Stimulated activated memory B cell treated with anti-CD40 and anti-IgM and Interleukin-4, amounts not matched to agents 10 μg/mL and 1 μg/mL and 100 μg/mL, for 72 hours (primary cell): Measurements from ENCODE around the gene JAG1.

Experiments
- ATAC-seq: fragments of 150-1000 bp; cut with Tn5 transposase; 2 replicates; pipeline ENCODE4 v1.10.0; 2021
- H3K27ac Mint-ChIP-seq: one replicate; pipeline ENCODE4 v1.8.0; 2022; ENCODE audit warnings: mild to moderate bottlenecking, mixed read lengths
- H3K27me3 Mint-ChIP-seq: one replicate; pipeline ENCODE4 v1.8.0; 2022; ENCODE audit warnings: mixed read lengths
- H3K36me3 Mint-ChIP-seq: one replicate; pipeline ENCODE4 v1.8.0; 2022; ENCODE audit warnings: mixed read lengths
- H3K4me1 Mint-ChIP-seq: one replicate; pipeline ENCODE4 v1.8.0; 2022; ENCODE audit warnings: mixed read lengths
- H3K4me3 Mint-ChIP-seq: one replicate; pipeline ENCODE4 v1.8.0; 2022; ENCODE audit warnings: mild to moderate bottlenecking, moderate library complexity, mixed read lengths
- H3K9me3 Mint-ChIP-seq: one replicate; pipeline ENCODE4 v1.8.0; 2022; ENCODE audit warnings: mixed read lengths

JAG1 gene

DNA sequence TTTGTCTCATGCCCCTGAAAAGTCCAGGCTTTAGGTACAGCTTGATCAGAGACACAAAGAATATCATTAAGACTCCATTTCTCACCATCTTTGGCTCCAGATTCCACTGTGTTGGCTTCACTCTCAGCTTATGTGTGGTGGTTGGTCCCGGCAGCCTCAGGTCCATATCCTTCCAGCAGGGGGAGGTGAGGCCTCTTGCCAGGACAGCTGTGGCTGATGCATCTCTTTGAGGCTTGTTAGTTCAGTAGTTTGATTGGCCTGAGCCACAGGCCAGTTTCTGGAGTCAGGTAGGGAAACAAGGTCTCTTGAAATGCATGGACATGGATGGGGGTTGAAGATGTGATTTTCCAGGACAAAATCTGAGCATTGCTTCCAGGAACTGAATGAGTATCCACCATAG is 62.4 kb downstream of the JAG1 start:
- no peak for ATAC-seq
- no peaks in the 10 kb centered on the region for H3K4me1 Mint-ChIP-seq
- H3K36me3 Mint-ChIP-seq = peaks cover 65% of the 10 kb centered on the region
- no peaks in the 10 kb centered on the region for H3K9me3 Mint-ChIP-seq
- H3K27me3 Mint-ChIP-seq = no peaks in the 10 kb centered on the region
- H3K27ac Mint-ChIP-seq = no peak overlapping the region
- H3K4me3 Mint-ChIP-seq = no peak overlapping the region

GRCh38 chr20:10610251-10610650 is 63.5 kb downstream of the JAG1 start:
- H3K27ac Mint-ChIP-seq = no peak overlapping the region
- no peaks in the 10 kb centered on the region for H3K4me1 Mint-ChIP-seq
- no peak for ATAC-seq
- peaks cover 55% of the 10 kb centered on the region for H3K36me3 Mint-ChIP-seq
- no peaks in the 10 kb centered on the region for H3K9me3 Mint-ChIP-seq
- H3K4me3 Mint-ChIP-seq = no peak overlapping the region
- no peaks in the 10 kb centered on the region for H3K27me3 Mint-ChIP-seq

DNA sequence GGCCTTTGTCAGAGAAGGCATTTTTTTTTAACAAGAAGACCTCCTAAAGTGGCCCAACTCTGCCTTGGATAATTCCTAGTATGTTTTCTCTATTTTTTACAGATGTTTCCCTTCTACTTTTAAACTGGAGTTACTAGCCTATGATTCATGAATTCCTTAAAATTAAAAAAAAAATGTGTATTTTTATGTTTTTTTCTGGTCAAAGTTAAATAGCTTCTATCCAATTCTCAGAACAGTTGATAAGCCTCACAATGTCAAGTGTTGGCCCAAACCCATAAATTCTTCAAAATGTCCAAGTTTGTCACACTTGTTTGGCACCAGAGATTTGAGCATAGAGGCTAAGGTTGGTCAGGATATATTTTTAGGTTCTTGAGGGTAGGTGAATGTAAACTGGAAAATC is 64.0 kb downstream of the JAG1 start:
- H3K4me3 Mint-ChIP-seq = no peak overlapping the region

DNA sequence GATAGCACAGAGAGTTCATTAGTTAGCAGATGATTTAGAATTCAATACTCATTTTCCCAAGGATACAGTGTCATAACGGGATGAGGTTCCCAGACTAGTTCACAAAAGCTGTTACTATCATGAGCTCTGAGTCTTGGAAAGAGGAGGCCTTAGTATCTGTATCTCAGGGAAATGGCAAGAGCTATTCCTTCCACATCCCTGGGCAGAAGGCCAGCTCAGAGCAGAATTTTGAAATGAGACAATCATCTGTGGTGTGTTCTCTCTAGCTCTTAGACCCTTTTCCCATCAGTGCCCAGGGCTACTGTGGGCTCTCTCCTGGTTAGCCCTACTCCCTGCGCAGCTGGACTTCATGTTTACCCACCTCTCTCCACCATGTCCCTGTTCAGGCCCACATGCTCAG is 64.5 kb downstream of the JAG1 start:
- no peak for ATAC-seq
- H3K27ac Mint-ChIP-seq = no peak overlapping the region
- H3K4me3 Mint-ChIP-seq = no peak overlapping the region
- H3K4me1 Mint-ChIP-seq = no peaks in the 10 kb centered on the region
- peaks cover 55% of the 10 kb centered on the region for H3K36me3 Mint-ChIP-seq
- H3K9me3 Mint-ChIP-seq = no peaks in the 10 kb centered on the region
- H3K27me3 Mint-ChIP-seq = no peaks in the 10 kb centered on the region

More for the DNA sequence above, 64.0 kb downstream of the JAG1 start:
- no peaks in the 10 kb centered on the region for H3K9me3 Mint-ChIP-seq
- ATAC-seq = no peak
- peaks cover 52% of the 10 kb centered on the region for H3K36me3 Mint-ChIP-seq
- H3K27ac Mint-ChIP-seq = no peak overlapping the region
- H3K4me1 Mint-ChIP-seq = no peaks in the 10 kb centered on the region
- no peaks in the 10 kb centered on the region for H3K27me3 Mint-ChIP-seq

- Mint-ChIP-seq H3K4me1 (no peaks in the 10 kb centered on the region), H3K27ac (no peak overlapping the region), H3K27me3 (no peaks in the 10 kb centered on the region), H3K4me3 (no peak overlapping the region), H3K9me3 (no peaks in the 10 kb centered on the region), H3K36me3 (peaks cover 54% of the 10 kb centered on the region)
- ATAC-seq = no peak
These were observed 68.1 kb downstream of the JAG1 start for GRCh38 chr20:10605547-10606195.

DNA sequence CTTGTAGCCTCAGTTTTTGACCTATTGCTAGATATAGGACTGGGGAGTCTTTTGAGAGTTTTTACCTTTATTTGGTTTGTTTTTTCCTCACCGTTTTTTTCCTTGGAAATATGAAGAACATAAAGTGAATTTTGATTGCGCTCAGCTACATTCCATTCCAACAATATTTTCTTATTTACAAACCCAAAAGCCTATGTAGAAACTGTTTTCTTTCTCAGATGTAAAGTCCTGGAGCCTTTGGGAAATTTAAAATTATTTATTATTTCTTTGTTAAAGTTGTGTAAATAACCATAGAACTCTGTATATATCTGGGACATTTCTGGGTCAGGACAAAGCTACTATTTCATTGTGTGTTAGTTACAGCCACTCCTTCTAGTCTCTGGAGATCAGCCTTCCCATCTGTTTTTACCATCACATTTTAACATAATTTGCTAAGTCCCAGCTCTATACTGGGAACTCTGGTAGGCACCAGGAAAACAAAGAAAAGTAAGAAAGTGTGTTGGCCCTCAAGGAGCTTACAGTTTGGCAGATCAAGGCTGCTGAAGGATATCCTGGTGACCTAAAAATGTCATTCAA is 68.8 kb downstream of the JAG1 start:
- Mint-ChIP-seq H3K27ac (no peak overlapping the region), H3K4me1 (no peaks in the 10 kb centered on the region), H3K36me3 (peaks cover 54% of the 10 kb centered on the region), H3K4me3 (no peak overlapping the region), H3K9me3 (no peaks in the 10 kb centered on the region), H3K27me3 (no peaks in the 10 kb centered on the region)
- no peak for ATAC-seq

GRCh38 chr20:10603971-10604864 is 69.6 kb downstream of the JAG1 start:
- ATAC-seq = no peak
- no peaks in the 10 kb centered on the region for H3K4me1 Mint-ChIP-seq
- no peaks in the 10 kb centered on the region for H3K9me3 Mint-ChIP-seq
- H3K27ac Mint-ChIP-seq = no peak overlapping the region
- no peak overlapping the region for H3K4me3 Mint-ChIP-seq
- H3K36me3 Mint-ChIP-seq = peaks cover 49% of the 10 kb centered on the region
- no peaks in the 10 kb centered on the region for H3K27me3 Mint-ChIP-seq

GRCh38 chr20:10603378-10603777 is 70.4 kb downstream of the JAG1 start:
- H3K9me3 Mint-ChIP-seq = no peaks in the 10 kb centered on the region
- no peaks in the 10 kb centered on the region for H3K4me1 Mint-ChIP-seq
- no peak for ATAC-seq
- H3K4me3 Mint-ChIP-seq = no peak overlapping the region
- peaks cover 50% of the 10 kb centered on the region for H3K36me3 Mint-ChIP-seq
- no peaks in the 10 kb centered on the region for H3K27me3 Mint-ChIP-seq
- no peak overlapping the region for H3K27ac Mint-ChIP-seq

- no peak overlapping the region for H3K4me3 Mint-ChIP-seq
- no peak overlapping the region for H3K27ac Mint-ChIP-seq
- no peaks in the 10 kb centered on the region for H3K27me3 Mint-ChIP-seq
- no peaks in the 10 kb centered on the region for H3K4me1 Mint-ChIP-seq
- no peak for ATAC-seq
- no peaks in the 10 kb centered on the region for H3K9me3 Mint-ChIP-seq
- H3K36me3 Mint-ChIP-seq = peaks cover 43% of the 10 kb centered on the region
These were observed 71.5 kb downstream of the JAG1 start for GRCh38 chr20:10602221-10602871.

DNA sequence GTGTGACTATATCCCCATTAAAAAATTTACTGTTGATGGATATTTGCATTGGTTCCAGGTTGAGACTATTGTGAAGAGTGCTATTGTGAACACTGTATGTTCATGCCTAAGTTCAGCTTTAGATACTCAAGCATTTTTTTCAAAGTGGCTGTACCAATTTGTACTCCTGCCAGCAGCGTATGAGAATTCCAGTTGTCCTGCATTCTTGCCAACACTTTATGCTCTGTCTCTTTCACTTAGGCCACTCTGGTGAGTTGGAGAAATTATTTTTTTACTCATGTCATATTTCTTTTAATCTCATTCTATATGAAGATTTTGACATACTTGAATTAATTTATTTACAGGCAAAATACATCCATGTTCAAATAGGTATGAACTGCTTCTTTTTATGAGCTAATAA is 76.2 kb downstream of the JAG1 start:
- ATAC-seq = no peak
- Mint-ChIP-seq H3K4me1 (no peaks in the 10 kb centered on the region), H3K27me3 (no peaks in the 10 kb centered on the region), H3K36me3 (peaks cover 33% of the 10 kb centered on the region), H3K27ac (no peak overlapping the region), H3K4me3 (no peak overlapping the region), H3K9me3 (no peaks in the 10 kb centered on the region)

DNA sequence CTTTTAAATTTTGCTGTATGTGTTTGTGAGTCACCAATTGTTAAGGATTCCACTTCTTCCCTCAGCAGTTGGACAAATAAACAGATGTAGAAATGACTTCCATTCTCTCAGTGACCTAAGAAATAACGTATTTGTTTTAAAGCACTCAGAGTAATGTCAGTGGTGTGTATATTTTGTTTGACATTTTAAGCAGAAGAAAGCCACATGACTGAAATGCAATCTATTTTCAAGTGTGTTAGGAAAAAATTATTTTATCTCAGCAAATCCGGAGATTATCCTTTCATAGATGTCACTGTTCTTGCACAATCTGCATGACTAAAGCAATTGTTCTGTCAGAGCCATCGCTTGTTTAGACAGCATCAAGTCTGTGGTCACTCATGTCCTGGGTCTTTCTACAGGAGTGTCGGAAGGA is 77.1 kb downstream of the JAG1 start:
- Mint-ChIP-seq H3K27me3 (no peaks in the 10 kb centered on the region), H3K4me1 (no peaks in the 10 kb centered on the region), H3K27ac (no peak overlapping the region), H3K36me3 (peaks cover 26% of the 10 kb centered on the region), H3K9me3 (no peaks in the 10 kb centered on the region), H3K4me3 (no peak overlapping the region)
- ATAC-seq = no peak

- Mint-ChIP-seq H3K4me1 (no peaks in the 10 kb centered on the region), H3K9me3 (no peaks in the 10 kb centered on the region), H3K27me3 (no peaks in the 10 kb centered on the region), H3K27ac (no peak overlapping the region), H3K36me3 (peaks cover 20% of the 10 kb centered on the region), H3K4me3 (no peak overlapping the region)
- no peak for ATAC-seq
These were observed 77.8 kb downstream of the JAG1 start for GRCh38 chr20:10595985-10596384.

DNA sequence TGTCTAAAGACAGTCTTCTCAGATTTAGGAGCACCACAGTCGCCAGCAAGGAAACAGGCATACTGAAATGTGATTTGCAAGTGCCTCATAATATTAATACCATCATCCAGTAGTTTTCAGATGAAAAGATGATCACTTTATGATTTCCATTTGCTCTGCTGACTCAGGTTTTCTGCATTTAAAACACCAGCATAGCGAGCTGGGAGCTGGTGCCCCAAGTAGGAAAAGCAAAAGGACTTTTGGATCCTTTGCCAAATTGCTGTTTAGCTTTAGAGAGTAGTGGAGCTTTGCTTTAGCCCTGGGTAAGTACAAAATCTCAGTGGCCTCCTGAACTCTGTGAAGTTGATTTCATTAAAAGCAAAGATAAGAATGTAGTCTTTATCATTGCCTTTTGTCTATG is 78.5 kb downstream of the JAG1 start:
- Mint-ChIP-seq H3K4me3 (no peak overlapping the region), H3K4me1 (no peaks in the 10 kb centered on the region), H3K27me3 (no peaks in the 10 kb centered on the region), H3K27ac (no peak overlapping the region), H3K9me3 (no peaks in the 10 kb centered on the region), H3K36me3 (peaks cover 20% of the 10 kb centered on the region)
- ATAC-seq = no peak

DNA sequence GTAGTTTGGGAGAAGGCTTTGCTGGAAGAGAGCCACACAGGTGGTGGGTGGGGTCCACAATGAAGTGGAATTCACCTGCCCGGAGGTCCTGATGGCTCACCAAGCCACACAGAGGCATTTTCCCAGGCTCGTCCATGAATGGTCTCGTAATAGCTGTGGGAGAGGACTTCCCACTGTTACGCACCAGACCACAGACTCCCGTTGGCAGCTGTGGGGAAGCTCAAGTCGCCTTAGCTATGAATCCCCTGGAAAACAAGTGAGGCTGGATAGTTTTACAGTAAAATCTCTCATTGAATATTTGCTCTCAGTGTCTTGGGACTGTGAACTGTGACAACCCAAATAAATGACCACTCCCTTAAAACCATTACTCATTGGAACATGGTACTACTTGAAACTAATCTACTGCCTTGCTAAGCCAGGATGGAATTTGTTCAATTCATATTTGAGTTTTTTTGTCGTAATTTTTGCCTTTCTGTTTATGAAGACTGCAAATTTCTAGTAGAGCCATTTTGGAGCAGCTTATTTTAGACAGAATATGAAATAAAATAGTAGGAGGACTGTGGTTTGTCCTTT is 79.4 kb downstream of the JAG1 start:
- H3K9me3 Mint-ChIP-seq = no peaks in the 10 kb centered on the region
- no peak for ATAC-seq
- H3K4me3 Mint-ChIP-seq = no peak overlapping the region
- H3K27ac Mint-ChIP-seq = no peak overlapping the region
- H3K27me3 Mint-ChIP-seq = no peaks in the 10 kb centered on the region
- H3K4me1 Mint-ChIP-seq = no peaks in the 10 kb centered on the region
- H3K36me3 Mint-ChIP-seq = peaks cover 20% of the 10 kb centered on the region

GRCh38 chr20:10591946-10592521 is 81.8 kb downstream of the JAG1 start:
- peaks cover 14% of the 10 kb centered on the region for H3K36me3 Mint-ChIP-seq
- H3K27me3 Mint-ChIP-seq = no peaks in the 10 kb centered on the region
- H3K27ac Mint-ChIP-seq = no peak overlapping the region
- no peaks in the 10 kb centered on the region for H3K4me1 Mint-ChIP-seq
- H3K4me3 Mint-ChIP-seq = no peak overlapping the region
- ATAC-seq = no peak
- no peaks in the 10 kb centered on the region for H3K9me3 Mint-ChIP-seq
